VCaP (cell line): Measurements from ENCODE around the gene OR11H7.
"Not testable (repeated sequence)": the region's sequence is repeated elsewhere in the genome, so short reads cannot be mapped to it uniquely, and the experiment has no call there.

Experiments
- H3K27ac ChIP-seq: fragments of 450-650 bp; 2 replicates; pipeline ENCODE4 v1.5.1; 2017
- CTCF ChIP-seq: fragments of 450-650 bp; conservative IDR thresholded peaks from 2 replicates; pipeline ENCODE4 v1.5.1; 2017; ENCODE audit warnings: mild to moderate bottlenecking, moderate library complexity

Gene OR11H7

GRCh38 chr14:20195911-20196310, 32.9 kb upstream of the OR11H7 start:
- TF ChIP-seq CTCF: no peak
- H3K27ac ChIP-seq: no peak overlapping the region

GRCh38 chr14:20197459-20197858, 31.3 kb upstream of the OR11H7 start:
- no peak for TF ChIP-seq CTCF
- H3K27ac ChIP-seq: no peak overlapping the region

GRCh38 chr14:20198991-20199390, 29.8 kb upstream of the OR11H7 start:
- no peak overlapping the region for H3K27ac ChIP-seq
- no peak for TF ChIP-seq CTCF

- H3K27ac ChIP-seq: no peak overlapping the region
- no peak for TF ChIP-seq CTCF
Measured at GRCh38 chr14:20204721-20205120, 24.1 kb upstream of the OR11H7 start.

GRCh38 chr14:20209595-20209994, 19.2 kb upstream of the OR11H7 start:
- no peak overlapping the region for H3K27ac ChIP-seq
- TF ChIP-seq CTCF: no peak

GRCh38 chr14:20212406-20212805, 16.4 kb upstream of the OR11H7 start:
- H3K27ac ChIP-seq: not testable (repeated sequence)

- TF ChIP-seq CTCF: no peak
Measured at GRCh38 chr14:20215196-20215595, 13.6 kb upstream of the OR11H7 start.

GRCh38 chr14:20219033-20219432, 9.7 kb upstream of the OR11H7 start:
- no peak overlapping the region for H3K27ac ChIP-seq
- no peak for TF ChIP-seq CTCF

More at GRCh38 chr14:20215196-20215595, 13.6 kb upstream of the OR11H7 start:
- H3K27ac ChIP-seq: no peak overlapping the region
